Fibroblast of lung (primary cell): ENCODE measurements around the gene DTX3. TPM values are rescaled to one million over a fixed set of nuclear protein-coding genes. Genes with fewer than 3 reads are reported as not detected.
"Not testable (repeated sequence)": the region's sequence is repeated elsewhere in the genome, so short reads cannot be mapped to it uniquely, and the experiment has no call there.

Experiments used
- DNase-seq, 2 donors: peaks; one replicate each; pipeline versions ENCODE4 v3.0.0 to v3.0.0-alpha.2; 2010; ENCODE audit warnings: low read depth in 2 of 2
- H2AFZ ChIP-seq: 2 replicates; pipeline ENCODE4 v1.5.1; 2012; ENCODE audit warnings: low read length, control low read depth, inconsistent platforms
- H3K27ac ChIP-seq: 2 replicates; pipeline ENCODE4 v1.5.1; 2011; ENCODE audit warnings: low read length, control low read depth; ENCODE audit not compliant: insufficient read depth
- H3K27me3 ChIP-seq: 2 replicates; pipeline ENCODE4 v1.5.1; 2011; ENCODE audit warnings: mild to moderate bottlenecking, low read length; ENCODE audit not compliant: control insufficient read depth, insufficient read depth
- H3K36me3 ChIP-seq: 2 replicates; pipeline ENCODE4 v1.5.1; 2011; ENCODE audit warnings: low read length; ENCODE audit not compliant: control insufficient read depth, insufficient read depth
- H3K4me1 ChIP-seq: 2 replicates; pipeline ENCODE4 v1.5.1; 2011; ENCODE audit warnings: low read length; ENCODE audit not compliant: control insufficient read depth, insufficient read depth; ENCODE audit errors: extremely low read depth
- H3K4me2 ChIP-seq: 2 replicates; pipeline ENCODE4 v1.5.1; 2011; ENCODE audit warnings: low read length, control low read depth; ENCODE audit not compliant: insufficient read depth; ENCODE audit errors: extremely low read depth
- H3K4me3 ChIP-seq, 4 experiments: fragments of 200-600 bp in 1 of 4; sonication (generic) in 1 of 4; replicated peaks in 1 of 4; 2 replicates each; pipeline ENCODE4 v1.5.1; 2011 to 2016; ENCODE audit warnings: low read length in 4 of 4, low read depth in 3 of 4, mild to moderate bottlenecking in 3 of 4, control low read depth in 2 of 4, inconsistent platforms in 1 of 4, mixed read lengths in 1 of 4; ENCODE audit not compliant: insufficient read depth in 1 of 4; ENCODE audit errors: control extremely low read depth in 1 of 4
- H3K79me2 ChIP-seq: 2 replicates; pipeline ENCODE4 v1.5.1; 2012; ENCODE audit warnings: mild to moderate bottlenecking, low read length, inconsistent platforms; ENCODE audit not compliant: control insufficient read depth, insufficient read depth
- H3K9ac ChIP-seq: 2 replicates; pipeline ENCODE4 v1.5.1; 2011; ENCODE audit warnings: mild to moderate bottlenecking, low read length, control low read depth; ENCODE audit not compliant: insufficient read depth
- H3K9me3 ChIP-seq: 2 replicates; pipeline ENCODE4 v1.5.1; 2012; ENCODE audit warnings: low read depth, low read length; ENCODE audit not compliant: control insufficient read depth, insufficient read depth
- H4K20me1 ChIP-seq: 2 replicates; pipeline ENCODE4 v1.5.1; 2011; ENCODE audit warnings: low read length; ENCODE audit not compliant: control insufficient read depth, insufficient read depth; ENCODE audit errors: extremely low read depth
- CTCF ChIP-seq, 2 donors: IDR thresholded peaks in 1 of 2; conservative IDR thresholded peaks in 1 of 2; 1 replicate in 1 of 2; 2 replicates in 1 of 2; pipeline ENCODE4 v1.5.1; 2011 to 2012; ENCODE audit warnings: low read length in 2 of 2, control low read depth in 1 of 2, inconsistent platforms in 1 of 2, low read depth in 1 of 2, mild to moderate bottlenecking in 1 of 2
- EZH2 ChIP-seq: IDR thresholded peaks from 2 replicates; pipeline ENCODE4 v1.5.1; 2012; ENCODE audit warnings: low read length, control low read depth, mild to moderate bottlenecking; ENCODE audit errors: missing control alignments
- polyA plus RNA-seq, 2 donors: library from polyadenylated mRNA; depleted of rRNA in 1 of 2; stranded (reverse) in 1 of 2; unstranded in 1 of 2; fragments of >200 nt; gene quantifications; 2 replicates each; pipeline ENCODE4 v1.2.1, GENCODE V29; 2011 to 2012; ENCODE audit warnings: missing spikeins in 1 of 2
- total RNA-seq: library from RNA; depleted of rRNA; stranded (reverse); fragments of >200 nt; gene quantifications from 2 replicates; pipeline ENCODE4 v1.2.1, GENCODE V29; 2014

DTX3 gene
- total and polyA plus RNA-seq, 2 donors (not counting 1 experiment from before 2014, with no cell fraction given), result 12.1 to 30.4 TPM

GRCh38 chr12:57560516-57560915, 44.1 kb upstream of the DTX3 start:
- Histone ChIP-seq H3K9me3 (no peaks in the 10 kb centered on the region), H3K36me3 (no peaks in the 10 kb centered on the region), H3K4me1 (no peaks in the 10 kb centered on the region), H3K4me3 (no peak overlapping the region), H3K4me2 (no peak overlapping the region), H3K27ac (no peak overlapping the region), H3K9ac (no peak overlapping the region), H3K79me2 (no peaks in the 10 kb centered on the region), H2AFZ (no peak overlapping the region), H3K27me3 (no peaks in the 10 kb centered on the region), H4K20me1 (no peaks in the 10 kb centered on the region)
- TF ChIP-seq CTCF (conservative IDR thresholded peaks at IDR 0.05 in 1 of 2, IDR thresholded peaks at IDR 0.05 in 1 of 2; ENCODE audit: low read depth in 1 of 2, low read length in 2 of 2), result no peak
- TF ChIP-seq EZH2, result no peak
- DNase-seq, result no peak

- H4K20me1 ChIP-seq, result not testable (repeated sequence)
Observed at GRCh38 chr12:57561117-57561516, 43.5 kb upstream of the DTX3 start.

GRCh38 chr12:57563358-57563757, 41.3 kb upstream of the DTX3 start:
- no peak overlapping the region for H3K4me2 ChIP-seq
- H3K27me3 ChIP-seq, result no peaks in the 10 kb centered on the region
- H3K79me2 ChIP-seq, result no peaks in the 10 kb centered on the region
- H3K36me3 ChIP-seq, result no peaks in the 10 kb centered on the region
- no peaks in the 10 kb centered on the region for H3K4me1 ChIP-seq
- TF ChIP-seq EZH2 (no peak), CTCF (conservative IDR thresholded peaks at IDR 0.05 in 1 of 2, IDR thresholded peaks at IDR 0.05 in 1 of 2; ENCODE audit: low read depth in 1 of 2, low read length in 2 of 2) (no peak)
- no peak overlapping the region for H3K9ac ChIP-seq
- DNase-seq, result no peak
- H3K27ac ChIP-seq, result no peak overlapping the region
- H2AFZ ChIP-seq, result no peak overlapping the region
- H4K20me1 ChIP-seq, result no peaks in the 10 kb centered on the region
- no peak overlapping the region for H3K4me3 ChIP-seq
- no peaks in the 10 kb centered on the region for H3K9me3 ChIP-seq

More at GRCh38 chr12:57561117-57561516, 43.5 kb upstream of the DTX3 start:
- H2AFZ ChIP-seq, H3K9ac ChIP-seq, H3K79me2 ChIP-seq, H3K4me1 ChIP-seq, H3K4me2 ChIP-seq, H3K36me3 ChIP-seq, H3K27me3 ChIP-seq, H3K9me3 ChIP-seq, H3K4me3 ChIP-seq, H3K27ac ChIP-seq: not testable (repeated sequence)
- peak; percentile 18 to 23 for DNase-seq
